GM18498 (cell line): ENCODE data around the gene SPINT3.

Source experiments
- ATAC-seq: cut with Tn5 transposase; IDR thresholded peaks from one replicate; pipeline ENCODE4 v1.9.1; 2021; ENCODE audit warnings: mild to moderate bottlenecking, moderate library complexity; ENCODE audit not compliant: unreplicated experiment

Gene SPINT3

DNA sequence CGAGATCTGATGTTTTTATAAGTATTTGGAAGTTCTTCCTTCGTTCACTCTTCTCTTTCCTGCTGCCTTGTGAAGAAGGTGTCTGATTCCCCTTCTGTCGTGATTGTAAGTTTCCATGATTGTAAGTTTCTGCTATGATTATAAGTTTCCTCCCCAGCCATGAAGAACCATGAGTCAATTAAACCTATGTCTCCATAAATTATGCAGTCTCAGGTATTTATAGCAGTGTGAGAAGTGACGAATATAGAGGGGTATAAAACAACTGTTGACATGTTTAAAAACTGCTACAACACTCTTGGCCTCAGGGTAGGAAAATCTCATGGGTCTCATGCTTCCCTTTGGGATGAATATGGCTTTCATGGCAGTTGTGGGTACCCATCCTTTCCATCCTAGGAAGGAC lies 51.7 kb downstream of the SPINT3 start:
- no peak for ATAC-seq

DNA sequence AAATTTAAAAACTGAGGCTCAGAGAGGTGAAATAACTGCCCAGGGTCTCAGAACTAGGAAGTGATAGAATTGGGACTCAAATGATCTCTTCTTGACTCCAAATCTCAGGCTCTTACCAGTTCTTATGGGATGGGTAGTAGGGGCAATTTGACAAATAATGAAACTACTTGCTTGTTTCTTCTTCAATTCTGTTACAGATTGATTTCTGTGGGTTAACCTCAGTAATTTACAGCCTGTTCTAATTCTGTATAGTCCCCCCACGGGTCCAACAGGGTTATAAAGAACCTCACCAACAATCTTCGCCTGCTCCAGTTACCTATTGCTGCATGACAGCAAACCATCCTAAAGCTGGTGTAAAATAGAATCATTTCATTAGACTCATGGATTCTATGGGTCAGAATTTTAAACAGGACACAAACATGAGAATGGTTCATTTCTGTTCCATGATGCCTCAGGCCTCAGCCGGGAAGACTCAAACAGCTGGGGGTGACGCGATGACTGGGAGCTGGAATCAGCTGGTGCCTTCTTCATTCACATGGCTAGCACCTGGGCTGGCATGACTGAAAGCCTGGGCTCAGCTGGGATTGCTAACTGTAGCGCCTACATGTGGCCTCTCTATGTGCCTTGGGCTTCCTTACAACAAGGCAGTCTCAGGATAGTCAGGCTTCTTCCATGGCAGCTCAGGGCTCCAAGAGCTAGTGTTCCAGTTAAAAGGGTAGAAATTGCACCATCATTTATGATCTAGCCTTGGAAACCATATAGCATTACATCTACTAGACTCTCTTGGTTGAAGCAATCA lies 52.5 kb downstream of the SPINT3 start:
- no peak for ATAC-seq
